Left lung (tissue), 10 donors: ENCODE results near the gene RPAIN. TPM values are rescaled to one million over a fixed set of nuclear protein-coding genes. Genes with fewer than 3 reads are reported as not detected.

Source experiments
- ATAC-seq: fragments of 200-7000 bp; cut with Tn5 transposase; one replicate; pipeline ENCODE4 v1.9.1; 2020; ENCODE audit warnings: moderate library complexity
- DNase-seq, 4 donors: peaks; one replicate each; pipeline ENCODE4 v3.0.0-alpha.2; 2013 to 2020
- H3K27ac ChIP-seq, 2 donors: fragments of 200-600 bp; sonication (generic) in 1 of 2; one replicate each; pipeline versions ENCODE4 v1.5.0 to v1.8.0; 2020 to 2021
- H3K27me3 ChIP-seq, 2 donors: fragments of 200-600 bp; sonication (generic) in 1 of 2; one replicate each; pipeline versions ENCODE4 v1.5.0 to v1.8.0; 2020 to 2021
- H3K36me3 ChIP-seq, 2 donors: fragments of 200-600 bp; sonication (generic) in 1 of 2; one replicate each; pipeline versions ENCODE4 v1.5.0 to v1.8.0; 2020 to 2021
- H3K4me1 ChIP-seq, 2 donors: fragments of 200-600 bp; one replicate each; pipeline ENCODE4 v1.8.0; 2021
- H3K4me3 ChIP-seq, 2 donors: fragments of 200-600 bp; sonication (generic) in 1 of 2; one replicate each; pipeline versions ENCODE4 v1.5.0 to v1.8.0; 2020 to 2021; ENCODE audit warnings: mild to moderate bottlenecking in 1 of 2
- H3K9me3 ChIP-seq, 2 donors: fragments of 200-600 bp; sonication (generic) in 1 of 2; one replicate each; pipeline versions ENCODE4 v1.5.0 to v1.8.0; 2020 to 2021
- CTCF ChIP-seq, 2 donors: fragments of 200-600 bp; sonication (generic) in 1 of 2; IDR thresholded peaks; one replicate each; pipeline versions ENCODE4 v1.5.0 to v1.8.0; 2021; ENCODE audit warnings: antibody characterized with exemption in 2 of 2
- intact Hi-C, 2 donors: fragments of 100-400 bp; cut with DNase I; formaldehyde crosslinking; loops; one replicate each; pipeline versions ENCODE4 v1.11.2 to v1.14.2; 2022
- polyA plus RNA-seq, 6 donors: library from polyadenylated mRNA; unstranded; fragments of 120-200 nt; gene quantifications; one replicate each; pipeline ENCODE4 v1.2.1, GENCODE V29; 2013; ENCODE audit not compliant: insufficient read length in 6 of 6
- total RNA-seq, 2 donors: library from RNA; stranded (reverse); fragmentation: NEBNext Ultra II Directional; extraction: Animal tissue kit (Norgen Biotek cat#: 25700); gene quantifications; one replicate each; pipeline ENCODE4 v1.2.1, GENCODE V29; 2021
- donor health status: DM: no; HTN: yes; CAD: no.
- donor health status: DM: no; HTN: no; CAD: no.

Gene RPAIN
- total and polyA plus RNA-seq, 8 donors, result 31.8 to 96.2 (median 85.6) TPM

- no peak overlapping the region for H3K4me3 ChIP-seq
- H3K4me1 ChIP-seq, result no peaks in the 10 kb centered on the region
- ATAC-seq (no peak), DNase-seq (no peak)
- H3K36me3 ChIP-seq, result peaks cover 6 to 100% of the 10 kb centered on the region in 2 donors
- no peak overlapping the region for H3K27ac ChIP-seq
- intact Hi-C loops, result no loop called here
- TF ChIP-seq CTCF (IDR thresholded peaks at IDR 0.05), result no peak
- no peaks in the 10 kb centered on the region for H3K27me3 ChIP-seq
- H3K9me3 ChIP-seq, result no peaks in the 10 kb centered on the region
Measured at GRCh38 chr17:5378566-5379207, 41.3 kb upstream of the RPAIN start.

- H3K27ac ChIP-seq, result no peak overlapping the region
- H3K9me3 ChIP-seq, result no peaks in the 10 kb centered on the region
- no peak overlapping the region for H3K4me3 ChIP-seq
- TF ChIP-seq CTCF (IDR thresholded peaks at IDR 0.05), result no peak
- DNase-seq (no peak), ATAC-seq (no peak)
- peaks cover 6 to 100% of the 10 kb centered on the region in 2 donors for H3K36me3 ChIP-seq
- H3K27me3 ChIP-seq, result no peaks in the 10 kb centered on the region
- intact Hi-C loops, result no loop called here
- no peaks in the 10 kb centered on the region for H3K4me1 ChIP-seq
Measured at GRCh38 chr17:5379351-5380107, 40.5 kb upstream of the RPAIN start.

DNA sequence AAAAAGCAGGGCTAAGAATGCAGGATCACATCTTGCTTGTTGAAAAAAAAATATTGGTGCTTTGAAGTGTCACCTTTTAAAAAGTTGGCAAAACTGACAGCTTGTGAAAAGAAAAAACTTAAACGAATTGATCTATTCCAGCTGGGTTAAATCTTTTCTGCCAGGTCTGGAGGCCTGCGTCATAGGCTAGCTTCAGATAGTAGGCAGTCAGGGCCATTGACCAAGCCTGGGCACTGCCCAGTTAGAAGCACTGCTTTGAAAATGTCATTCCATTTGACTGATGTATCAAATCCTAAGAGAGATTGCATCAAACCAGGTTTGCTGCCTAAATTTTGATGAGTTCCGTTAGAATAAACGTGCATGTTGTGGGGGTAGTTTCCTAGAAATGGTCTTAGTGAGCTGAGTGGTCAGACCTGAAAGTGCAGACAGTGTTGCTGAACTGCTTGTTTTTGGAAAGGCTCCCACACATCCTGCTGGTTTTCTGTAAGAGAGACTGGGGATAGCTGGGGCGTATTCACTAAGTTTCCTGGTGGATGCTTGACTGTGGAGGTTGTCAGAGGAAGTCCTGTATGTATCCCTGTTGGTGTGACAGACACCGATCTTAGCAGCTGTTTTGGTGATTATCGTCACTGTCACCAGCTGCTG lies 39.4 kb upstream of the RPAIN start:
- no peak overlapping the region for H3K4me3 ChIP-seq
- TF ChIP-seq CTCF (IDR thresholded peaks at IDR 0.05), result no peak
- no peaks in the 10 kb centered on the region for H3K27me3 ChIP-seq
- ATAC-seq (no peak), DNase-seq (no peak)
- intact Hi-C loops, result no loop called here
- H3K36me3 ChIP-seq, result peaks cover 6 to 100% of the 10 kb centered on the region in 2 donors
- H3K9me3 ChIP-seq, result no peaks in the 10 kb centered on the region
- H3K4me1 ChIP-seq, result no peaks in the 10 kb centered on the region
- no peak overlapping the region for H3K27ac ChIP-seq

DNA sequence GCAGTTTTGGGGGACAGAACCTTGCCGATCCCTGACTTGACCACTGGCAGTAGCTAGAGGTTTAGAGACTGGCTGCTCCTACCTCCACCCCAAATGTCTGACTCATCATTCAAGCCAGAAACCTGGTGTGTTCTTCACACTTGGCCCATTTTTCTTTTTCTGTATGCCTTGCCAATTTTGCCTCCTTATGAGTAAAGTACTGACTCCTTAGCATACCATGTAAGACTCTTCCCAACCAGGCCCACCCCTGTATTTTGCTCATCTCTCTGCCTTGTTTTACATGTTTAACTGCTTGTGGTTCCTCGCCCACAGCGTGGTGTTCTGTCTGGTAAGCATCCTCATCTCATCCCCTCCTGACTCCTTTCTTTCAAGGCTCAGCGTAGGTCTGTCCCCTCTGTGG lies 38.4 kb upstream of the RPAIN start:
- Histone ChIP-seq H3K9me3 (no peaks in the 10 kb centered on the region), H3K36me3 (peaks cover 6 to 100% of the 10 kb centered on the region in 2 donors), H3K4me3 (no peak overlapping the region), H3K27ac (no peak overlapping the region), H3K4me1 (no peaks in the 10 kb centered on the region), H3K27me3 (no peaks in the 10 kb centered on the region)
- DNase-seq, result no peak
- no peak for TF ChIP-seq CTCF (IDR thresholded peaks at IDR 0.05)
- intact Hi-C loops, result no loop called here
- no peak for ATAC-seq

- no peak for ATAC-seq
Measured at GRCh38 chr17:5391678-5392077, 28.3 kb upstream of the RPAIN start.

More at GRCh38 chr17:5391678-5392077, 28.3 kb upstream of the RPAIN start:
- no peak for DNase-seq
- H3K4me1 ChIP-seq, result no peaks in the 10 kb centered on the region
- H3K9me3 ChIP-seq, result no peaks in the 10 kb centered on the region
- no peak for TF ChIP-seq CTCF (IDR thresholded peaks at IDR 0.05)
- peaks cover 6 to 100% of the 10 kb centered on the region in 2 donors for H3K36me3 ChIP-seq
- H3K4me3 ChIP-seq, result no peak overlapping the region
- no peak overlapping the region for H3K27ac ChIP-seq
- intact Hi-C loops, result no loop called here
- no peaks in the 10 kb centered on the region for H3K27me3 ChIP-seq
